Right renal pelvis (tissue), 4 donors: Measurements from ENCODE around the gene FAN1. TPM values are rescaled to one million over a fixed set of nuclear protein-coding genes. Genes with fewer than 3 reads are reported as not detected.

Experiments used
- polyA plus RNA-seq, 4 donors: library from polyadenylated mRNA; unstranded; fragments of 120-200 nt; gene quantifications; one replicate each; pipeline ENCODE4 v1.2.1, GENCODE V29; 2013; ENCODE audit not compliant: insufficient read length in 4 of 4

FAN1 gene
- polyA plus RNA-seq, 4 donors: 26.6 to 36.5 (median 30.9) TPM

Other genes starting within 250 kb of the FAN1 start
- gene MTMR10, start 87.7 kb downstream of the FAN1 start, polyA plus RNA-seq: 10 to 100 TPM; 46.1 to 70.7 (median 57.8) TPM
- gene TRPM1, start 197.8 kb downstream of the FAN1 start, polyA plus RNA-seq: under 1 TPM; 0.20 to 0.53 (median 0.36) TPM